CD4-positive, alpha-beta T cell treated with Interleukin-12 subunit alpha and Interleukin-12 subunit beta, for 1 hour (primary cell): ENCODE data around the gene MRPL36.

Source experiments
- DNase-seq: peaks from one replicate; pipeline ENCODE4 v3.0.0-alpha.2; 2020

MRPL36 gene

GRCh38 chr5:1762883-1763547, 36.6 kb downstream of the MRPL36 start:
- DNase-seq, result no peak

- DNase-seq, result no peak
Measured at GRCh38 chr5:1762121-1762882, 37.3 kb downstream of the MRPL36 start.

GRCh38 chr5:1761453-1761755, 38.2 kb downstream of the MRPL36 start:
- DNase-seq, result no peak

- no peak for DNase-seq
Measured at GRCh38 chr5:1760656-1761452, 38.8 kb downstream of the MRPL36 start.

GRCh38 chr5:1760231-1760630, 39.4 kb downstream of the MRPL36 start:
- no peak for DNase-seq

GRCh38 chr5:1759378-1759970, 40.2 kb downstream of the MRPL36 start:
- DNase-seq, result no peak

- no peak for DNase-seq
Measured at GRCh38 chr5:1758574-1758973, 41.1 kb downstream of the MRPL36 start.

GRCh38 chr5:1757511-1757910, 42.1 kb downstream of the MRPL36 start:
- DNase-seq, result no peak

- DNase-seq, result no peak
Measured at GRCh38 chr5:1756481-1756880, 43.2 kb downstream of the MRPL36 start.

- no peak for DNase-seq
Measured at GRCh38 chr5:1755321-1755949, 44.2 kb downstream of the MRPL36 start.

- no peak for DNase-seq
Measured at GRCh38 chr5:1754531-1755220, 45.0 kb downstream of the MRPL36 start.

- DNase-seq, result no peak
Measured at GRCh38 chr5:1753490-1753889, 46.1 kb downstream of the MRPL36 start.

GRCh38 chr5:1752881-1753280, 46.8 kb downstream of the MRPL36 start:
- no peak for DNase-seq

GRCh38 chr5:1751864-1752822, 47.5 kb downstream of the MRPL36 start:
- DNase-seq, result no peak

GRCh38 chr5:1751026-1751863, 48.4 kb downstream of the MRPL36 start:
- DNase-seq, result no peak

- no peak for DNase-seq
Measured at GRCh38 chr5:1750469-1750868, 49.2 kb downstream of the MRPL36 start.

GRCh38 chr5:1749346-1750124, 50.1 kb downstream of the MRPL36 start:
- DNase-seq, result no peak

GRCh38 chr5:1748845-1749244, 50.8 kb downstream of the MRPL36 start:
- DNase-seq, result no peak
